ENCODE data around the gene GPC6. TPM values are rescaled to one million over a fixed set of nuclear protein-coding genes. Genes with fewer than 3 reads are reported as not detected.
A peak's percentile ranks its signal among the peaks of the same experiment; 100 is the strongest.

GPC6 gene
- polyA plus RNA-seq, 1 donor (not counting 4 experiments of a cell fraction or from before 2014, with no cell fraction given) = 0.42 TPM

DNA sequence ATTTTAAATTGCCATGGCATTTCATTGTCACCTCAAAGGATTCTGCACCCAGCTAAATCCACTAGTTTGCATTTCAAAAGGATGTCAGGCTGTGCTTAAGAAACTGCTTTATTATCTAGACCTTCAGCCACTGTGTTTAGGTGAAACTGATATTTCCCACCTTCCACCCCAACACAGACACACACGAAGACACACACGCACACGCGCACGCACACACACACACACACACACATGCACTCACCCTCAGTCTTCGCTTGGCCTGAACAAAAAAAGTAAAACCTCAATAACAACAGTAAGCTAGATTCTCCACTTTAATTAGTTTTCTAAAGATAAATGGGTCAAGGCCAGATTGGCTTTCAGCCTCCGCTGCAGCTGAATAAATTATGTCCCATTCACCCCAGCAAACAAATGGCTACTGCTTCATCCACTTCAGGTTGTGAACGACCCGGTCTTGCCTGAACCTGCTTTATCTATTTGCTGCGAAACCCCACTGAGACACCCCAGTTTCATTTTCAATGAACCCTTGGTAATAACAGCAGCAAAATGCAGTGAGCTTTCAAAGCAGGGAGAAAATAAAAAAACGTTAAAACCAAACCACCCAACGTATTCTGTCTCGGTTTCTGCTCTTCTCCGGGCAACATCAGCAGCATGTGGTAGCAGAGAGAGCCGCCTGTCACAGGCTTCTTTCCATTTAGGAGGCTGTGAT lies 1086.1 kb downstream of the GPC6 start:
- Histone ChIP-seq H3K9ac (ENCODE audit: control insufficient read depth, extremely low read depth, insufficient read depth, low read length) (no peak overlapping the region), H2AFZ (ENCODE audit: control insufficient read depth, low read length) (no peak overlapping the region), H3K4me2 (ENCODE audit: control insufficient read depth, extremely low read depth, insufficient read depth, low read depth, low read length) (no peak overlapping the region), H3K27ac (ENCODE audit: control insufficient read depth, insufficient read depth, low read length) (no peak overlapping the region), H3K36me3 (ENCODE audit: control insufficient read depth in 2 of 2, extremely low read depth in 1 of 2, insufficient read depth in 2 of 2, low read length in 2 of 2) (no peaks in the 10 kb centered on the region), H3K4me3 (ENCODE audit: control insufficient read depth in 2 of 3, extremely low read depth in 1 of 3, insufficient read depth in 2 of 3, low read depth in 1 of 3, low read length in 3 of 3) (no peak overlapping the region), H3K9me1 (ENCODE audit: control insufficient read depth, extremely low read depth, insufficient read depth, low read length) (no peaks in the 10 kb centered on the region), H3K79me2 (ENCODE audit: control insufficient read depth, insufficient read depth, low read length) (no peaks in the 10 kb centered on the region), H4K20me1 (ENCODE audit: control insufficient read depth, extremely low read depth, insufficient read depth, low read length) (no peaks in the 10 kb centered on the region), H3K27me3 (ENCODE audit: control insufficient read depth, extremely low read depth, insufficient read depth, low read length) (no peaks in the 10 kb centered on the region), H3K9me3 (ENCODE audit: control insufficient read depth, low read depth, low read length) (no peaks in the 10 kb centered on the region), H3K4me1 (ENCODE audit: control insufficient read depth, extremely low read depth, insufficient read depth, low read length) (peaks cover 12% of the 10 kb centered on the region)
- TF ChIP-seq CTCF (optimal IDR thresholded peaks at IDR 0.05 in 1 of 3, IDR thresholded peaks at IDR 0.05 in 1 of 3, conservative IDR thresholded peaks at IDR 0.05 in 1 of 3; ENCODE audit: extremely low read depth in 1 of 3, insufficient read depth in 2 of 3, low read length in 3 of 3) = no peak
- no peak for TF ChIP-seq EZH2 (IDR thresholded peaks at IDR 0.05; ENCODE audit: low read length)
- dilution Hi-C loops (cut with MboI; ENCODE audit: extremely low pct_ligation_motif_present, low sequenced_read_pairs) = no loop called here
- FAIRE-seq (no peak), DNase-seq (ENCODE audit: low read depth, low spot score) (no peak)

GRCh38 chr13:94313321-94313910 lies 1086.8 kb downstream of the GPC6 start:
- H3K79me2 ChIP-seq (ENCODE audit: control insufficient read depth, insufficient read depth, low read length) = no peaks in the 10 kb centered on the region
- H3K27me3 ChIP-seq (ENCODE audit: control insufficient read depth, extremely low read depth, insufficient read depth, low read length) = no peaks in the 10 kb centered on the region
- H2AFZ ChIP-seq (ENCODE audit: control insufficient read depth, low read length) = peak overlapping the region; percentile 14
- no peak for DNase-seq (ENCODE audit: low read depth, low spot score)
- H3K4me3 ChIP-seq (ENCODE audit: control insufficient read depth in 2 of 3, extremely low read depth in 1 of 3, insufficient read depth in 2 of 3, low read depth in 1 of 3, low read length in 3 of 3) = no peak overlapping the region
- H3K27ac ChIP-seq (ENCODE audit: control insufficient read depth, insufficient read depth, low read length) = no peak overlapping the region
- no peaks in the 10 kb centered on the region for H3K36me3 ChIP-seq (ENCODE audit: control insufficient read depth in 2 of 2, extremely low read depth in 1 of 2, insufficient read depth in 2 of 2, low read length in 2 of 2)
- TF ChIP-seq CTCF (optimal IDR thresholded peaks at IDR 0.05 in 1 of 3, IDR thresholded peaks at IDR 0.05 in 1 of 3, conservative IDR thresholded peaks at IDR 0.05 in 1 of 3; ENCODE audit: extremely low read depth in 1 of 3, insufficient read depth in 2 of 3, low read length in 3 of 3) = no peak
- TF ChIP-seq EZH2 (IDR thresholded peaks at IDR 0.05; ENCODE audit: low read length) = no peak
- no peak for FAIRE-seq
- no peaks in the 10 kb centered on the region for H3K9me3 ChIP-seq (ENCODE audit: control insufficient read depth, low read depth, low read length)
- H3K4me2 ChIP-seq (ENCODE audit: control insufficient read depth, extremely low read depth, insufficient read depth, low read depth, low read length) = no peak overlapping the region
- H3K9ac ChIP-seq (ENCODE audit: control insufficient read depth, extremely low read depth, insufficient read depth, low read length) = no peak overlapping the region
- peaks cover 12% of the 10 kb centered on the region for H3K4me1 ChIP-seq (ENCODE audit: control insufficient read depth, extremely low read depth, insufficient read depth, low read length)
- no peaks in the 10 kb centered on the region for H3K9me1 ChIP-seq (ENCODE audit: control insufficient read depth, extremely low read depth, insufficient read depth, low read length)
- dilution Hi-C loops (cut with MboI; ENCODE audit: extremely low pct_ligation_motif_present, low sequenced_read_pairs) = no loop called here
- H4K20me1 ChIP-seq (ENCODE audit: control insufficient read depth, extremely low read depth, insufficient read depth, low read length) = no peaks in the 10 kb centered on the region

All from keratinocyte (primary cell).